Measurements from ENCODE around the gene FLAD1. TPM values are rescaled to one million over a fixed set of nuclear protein-coding genes. Genes with fewer than 3 reads are reported as not detected.

The FLAD1 gene
- total and polyA plus RNA-seq, 2 of the 4 experiments (the other 2 are of a cell fraction): 26.3 to 37.3 TPM

DNA sequence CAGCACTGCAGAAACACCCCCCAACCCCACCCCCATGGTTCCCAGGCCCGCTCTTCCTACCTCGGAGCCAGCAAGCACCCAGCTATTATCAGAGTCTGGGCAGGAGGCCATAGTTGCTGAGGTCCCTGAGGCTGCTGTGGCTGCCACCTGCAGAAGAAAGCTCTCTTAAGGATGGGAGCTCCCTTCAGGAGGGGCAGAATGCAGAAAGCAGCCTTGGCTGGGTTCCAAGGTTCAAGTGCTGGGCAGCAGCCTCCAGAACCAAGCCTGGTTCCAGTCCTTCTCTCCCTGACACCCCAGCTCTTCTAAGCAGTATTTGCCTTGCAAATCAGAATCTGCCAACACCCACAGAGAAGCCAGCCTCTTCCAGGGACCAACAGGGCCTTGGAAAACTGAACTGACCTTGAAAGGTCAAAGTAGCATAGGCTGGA is 29.5 kb upstream of the FLAD1 start:
- H4K8ac ChIP-seq (ENCODE audit: low read depth in 2 of 2, low read length in 2 of 2): no peak overlapping the region
- no peak overlapping the region for H2BK120ac ChIP-seq (ENCODE audit: low read depth, low read length)
- H3K9me3 ChIP-seq (ENCODE audit: control insufficient read depth, insufficient read depth, low read length): no peaks in the 10 kb centered on the region
- ATAC-seq (ENCODE audit: low read depth): no peak
- no TSS peak for BruUV-seq (replicated peaks)
- H3K79me1 ChIP-seq (ENCODE audit: low read depth in 1 of 2, low read length in 2 of 2): peaks cover 6 to 41% of the 10 kb centered on the region in 2 experiments; a peak in 3 of 4 replicates
- H3K4ac ChIP-seq (ENCODE audit: low read depth, low read length): no peak overlapping the region
- ChIA-PET POLR2A (ENCODE audit: unreplicated experiment) (no interaction called here), CTCF (no interaction called here)
- no peak overlapping the region for H4K91ac ChIP-seq (ENCODE audit: insufficient read depth, low read depth, low read length)
- no CpG with 5 or more reads among the region's 2 CpGs for WGBS, 2 experiments (ENCODE audit: extremely low coverage in 2 of 2, insufficient read length in 1 of 2)
- dilution Hi-C loops (cut with HindIII; ENCODE audit: low sequenced_read_pairs, unreplicated experiment) (no loop called here), in situ Hi-C loops (cut with MboI; ENCODE audit: low sequenced_read_pairs) (loop anchor here (10.0 kb wide), 1 partner anchor 101 kb away; the partner anchor contains the start of gene ADAM15), intact Hi-C loops (cut with micrococcal nuclease) (no loop called here)
- no peak overlapping the region for H3K4me3 ChIP-seq (ENCODE audit: insufficient read depth, low read depth, low read length)
- H3K14ac ChIP-seq (replicated peaks; ENCODE audit: low read depth, low read length): no peak overlapping the region
- H3K9ac ChIP-seq (ENCODE audit: low read depth, low read length): no peak overlapping the region
- H2BK15ac ChIP-seq (ENCODE audit: low read depth, low read length): no peak overlapping the region
- no peak overlapping the region for H3K18ac ChIP-seq (ENCODE audit: low read depth, low read length)
- peaks cover 14% of the 10 kb centered on the region for H4K20me1 ChIP-seq (ENCODE audit: insufficient read depth, low read length)
- H3K4me1 ChIP-seq (ENCODE audit: control insufficient read depth, insufficient read depth, low read length): peaks cover 11% of the 10 kb centered on the region
- no peak overlapping the region for H2BK20ac ChIP-seq (ENCODE audit: low read depth, low read length)
- no peak overlapping the region for H2AK9ac ChIP-seq (replicated peaks; ENCODE audit: low read depth, low read length, poor library complexity)
- H3K9me1 ChIP-seq (ENCODE audit: insufficient read depth, low read length): peaks cover 9% of the 10 kb centered on the region
- no peak overlapping the region for H3K4me2 ChIP-seq (ENCODE audit: low read depth, low read length)
- no peak for DNase-seq
- no peak overlapping the region for H2AFZ ChIP-seq (replicated peaks; ENCODE audit: low read length, poor library complexity)
- H4K5ac ChIP-seq (ENCODE audit: low read depth, low read length): no peak overlapping the region
- peaks cover 16% of the 10 kb centered on the region for H3K36me3 ChIP-seq (ENCODE audit: control insufficient read depth, insufficient read depth, low read length)
- TF ChIP-seq CEBPB (IDR thresholded peaks at IDR 0.05; ENCODE audit: low read depth, low read length) (no peak), MAFK (IDR thresholded peaks at IDR 0.05; ENCODE audit: low read depth, low read length) (no peak), NFE2L2 (IDR thresholded peaks at IDR 0.05; ENCODE audit: low read depth, low read length) (no peak), SMC3 (IDR thresholded peaks at IDR 0.05; ENCODE audit: low read depth, low read length) (no peak), CHD1 (IDR thresholded peaks at IDR 0.05; ENCODE audit: low read depth, low read length) (no peak), RAD21 (IDR thresholded peaks at IDR 0.05; ENCODE audit: low read length) (no peak), MAZ (IDR thresholded peaks at IDR 0.05; ENCODE audit: borderline replicate concordance, low read depth, low read length) (no peak), POLR2A (IDR thresholded peaks at IDR 0.05; ENCODE audit: low read depth, low read length) (no peak), FOS (IDR thresholded peaks at IDR 0.05; ENCODE audit: low read depth, low read length) (no peak), MXI1 (IDR thresholded peaks at IDR 0.05; ENCODE audit: borderline replicate concordance, low read depth, low read length) (no peak), RFX5 (IDR thresholded peaks at IDR 0.05; ENCODE audit: low read depth, low read length) (no peak), BHLHE40 (IDR thresholded peaks at IDR 0.05; ENCODE audit: low read depth, low read length) (no peak), RCOR1 (IDR thresholded peaks at IDR 0.05; ENCODE audit: insufficient replicate concordance, low read length) (no peak)
- TF ChIP-seq, protein P1, sequence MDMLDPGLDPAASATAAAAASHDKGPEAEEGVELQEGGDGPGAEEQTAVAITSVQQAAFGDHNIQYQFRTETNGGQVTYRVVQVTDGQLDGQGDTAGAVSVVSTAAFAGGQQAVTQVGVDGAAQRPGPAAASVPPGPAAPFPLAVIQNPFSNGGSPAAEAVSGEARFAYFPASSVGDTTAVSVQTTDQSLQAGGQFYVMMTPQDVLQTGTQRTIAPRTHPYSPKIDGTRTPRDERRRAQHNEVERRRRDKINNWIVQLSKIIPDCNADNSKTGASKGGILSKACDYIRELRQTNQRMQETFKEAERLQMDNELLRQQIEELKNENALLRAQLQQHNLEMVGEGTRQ (IDR thresholded peaks at IDR 0.05; ENCODE audit: low read depth, low read length): no peak
- TF ChIP-seq, protein P2, sequence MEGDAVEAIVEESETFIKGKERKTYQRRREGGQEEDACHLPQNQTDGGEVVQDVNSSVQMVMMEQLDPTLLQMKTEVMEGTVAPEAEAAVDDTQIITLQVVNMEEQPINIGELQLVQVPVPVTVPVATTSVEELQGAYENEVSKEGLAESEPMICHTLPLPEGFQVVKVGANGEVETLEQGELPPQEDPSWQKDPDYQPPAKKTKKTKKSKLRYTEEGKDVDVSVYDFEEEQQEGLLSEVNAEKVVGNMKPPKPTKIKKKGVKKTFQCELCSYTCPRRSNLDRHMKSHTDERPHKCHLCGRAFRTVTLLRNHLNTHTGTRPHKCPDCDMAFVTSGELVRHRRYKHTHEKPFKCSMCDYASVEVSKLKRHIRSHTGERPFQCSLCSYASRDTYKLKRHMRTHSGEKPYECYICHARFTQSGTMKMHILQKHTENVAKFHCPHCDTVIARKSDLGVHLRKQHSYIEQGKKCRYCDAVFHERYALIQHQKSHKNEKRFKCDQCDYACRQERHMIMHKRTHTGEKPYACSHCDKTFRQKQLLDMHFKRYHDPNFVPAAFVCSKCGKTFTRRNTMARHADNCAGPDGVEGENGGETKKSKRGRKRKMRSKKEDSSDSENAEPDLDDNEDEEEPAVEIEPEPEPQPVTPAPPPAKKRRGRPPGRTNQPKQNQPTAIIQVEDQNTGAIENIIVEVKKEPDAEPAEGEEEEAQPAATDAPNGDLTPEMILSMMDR (conservative IDR thresholded peaks at IDR 0.05; ENCODE audit: low read depth, low read length): no peak
- TF ChIP-seq, protein P3, sequence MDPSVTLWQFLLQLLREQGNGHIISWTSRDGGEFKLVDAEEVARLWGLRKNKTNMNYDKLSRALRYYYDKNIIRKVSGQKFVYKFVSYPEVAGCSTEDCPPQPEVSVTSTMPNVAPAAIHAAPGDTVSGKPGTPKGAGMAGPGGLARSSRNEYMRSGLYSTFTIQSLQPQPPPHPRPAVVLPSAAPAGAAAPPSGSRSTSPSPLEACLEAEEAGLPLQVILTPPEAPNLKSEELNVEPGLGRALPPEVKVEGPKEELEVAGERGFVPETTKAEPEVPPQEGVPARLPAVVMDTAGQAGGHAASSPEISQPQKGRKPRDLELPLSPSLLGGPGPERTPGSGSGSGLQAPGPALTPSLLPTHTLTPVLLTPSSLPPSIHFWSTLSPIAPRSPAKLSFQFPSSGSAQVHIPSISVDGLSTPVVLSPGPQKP (IDR thresholded peaks at IDR 0.05; ENCODE audit: borderline replicate concordance, low read depth, low read length): no peak
- H3K27me3 ChIP-seq (ENCODE audit: control insufficient read depth, insufficient read depth, low read length): no peaks in the 10 kb centered on the region
- H3K56ac ChIP-seq (ENCODE audit: extremely low read depth, insufficient read depth, low read length): no peak overlapping the region
- H2AK5ac ChIP-seq (ENCODE audit: low read depth, low read length): no peak overlapping the region
- H3K27ac ChIP-seq (ENCODE audit: insufficient read depth, low read length): no peak overlapping the region
- no peak overlapping the region for H2BK5ac ChIP-seq (ENCODE audit: low read depth, low read length, poor library complexity, severe bottlenecking)
- H3K23ac ChIP-seq (ENCODE audit: low read depth, low read length): no peak overlapping the region
